ENCODE results near the gene PCSK5.

PCSK5 gene

GRCh38 chr9:76023715-76024195, 133.3 kb downstream of the PCSK5 start:
- no peak overlapping the region for H3K4me3 ChIP-seq (ENCODE audit: low read depth, low read length)
- DNase-seq (ENCODE audit: low read depth) = no peak
- no peak for TF ChIP-seq CTCF (IDR thresholded peaks at IDR 0.05; ENCODE audit: insufficient read depth, low read depth, low read length, missing control alignments)

GRCh38 chr9:76025286-76025685, 134.8 kb downstream of the PCSK5 start:
- no peak overlapping the region for H3K4me3 ChIP-seq (ENCODE audit: low read depth, low read length)
- DNase-seq (ENCODE audit: low read depth) = no peak
- TF ChIP-seq CTCF (IDR thresholded peaks at IDR 0.05; ENCODE audit: insufficient read depth, low read depth, low read length, missing control alignments) = no peak

GRCh38 chr9:76026796-76027195, 136.3 kb downstream of the PCSK5 start:
- no peak overlapping the region for H3K4me3 ChIP-seq (ENCODE audit: low read depth, low read length)
- no peak for TF ChIP-seq CTCF (IDR thresholded peaks at IDR 0.05; ENCODE audit: insufficient read depth, low read depth, low read length, missing control alignments)
- DNase-seq (ENCODE audit: low read depth) = no peak

- no peak overlapping the region for H3K4me3 ChIP-seq (ENCODE audit: low read depth, low read length)
- TF ChIP-seq CTCF (IDR thresholded peaks at IDR 0.05; ENCODE audit: insufficient read depth, low read depth, low read length, missing control alignments) = no peak
- DNase-seq (ENCODE audit: low read depth) = no peak
Observed at GRCh38 chr9:76027416-76027815, 136.9 kb downstream of the PCSK5 start.

GRCh38 chr9:76027861-76028260, 137.4 kb downstream of the PCSK5 start:
- H3K4me3 ChIP-seq (ENCODE audit: low read depth, low read length) = no peak overlapping the region
- DNase-seq (ENCODE audit: low read depth) = no peak
- no peak for TF ChIP-seq CTCF (IDR thresholded peaks at IDR 0.05; ENCODE audit: insufficient read depth, low read depth, low read length, missing control alignments)

GRCh38 chr9:76032038-76032796, 141.7 kb downstream of the PCSK5 start:
- DNase-seq (ENCODE audit: low read depth) = no peak
- no peak for TF ChIP-seq CTCF (IDR thresholded peaks at IDR 0.05; ENCODE audit: insufficient read depth, low read depth, low read length, missing control alignments)
- H3K4me3 ChIP-seq (ENCODE audit: low read depth, low read length) = no peak overlapping the region

Data from GM12865 (cell line).